Umbilical cord (tissue), 2 donors: ENCODE measurements around the gene TLCD3A. TPM values are rescaled to one million over a fixed set of nuclear protein-coding genes. Genes with fewer than 3 reads are reported as not detected.
A peak's percentile ranks its signal among the peaks of the same experiment; 100 is the strongest.
"Not testable (repeated sequence)": the region's sequence is repeated elsewhere in the genome, so short reads cannot be mapped to it uniquely, and the experiment has no call there.

Experiments used
- DNase-seq: peaks from one replicate; pipeline ENCODE4 v3.0.0-alpha.2; 2015; ENCODE audit warnings: low spot score
- total RNA-seq: library from RNA; depleted of rRNA; stranded (reverse); fragments of >200 nt; gene quantifications from one replicate; pipeline ENCODE4 v1.2.3, GENCODE V29; 2014; ENCODE audit warnings: low replicate concordance; ENCODE audit not compliant: insufficient read depth

Gene TLCD3A
- total RNA-seq, 1 donor from 2014 or later = 24.3 TPM

GRCh38 chr17:748604-749003, 16.2 kb downstream of the TLCD3A start:
- not testable (repeated sequence) for DNase-seq

- not testable (repeated sequence) for DNase-seq
Measured at GRCh38 chr17:749359-749758, 17.0 kb downstream of the TLCD3A start.

- DNase-seq = no peak
Measured at GRCh38 chr17:750431-751037, 18.1 kb downstream of the TLCD3A start.

- peak; percentile 38 for DNase-seq
Measured at GRCh38 chr17:751269-752001, 19.0 kb downstream of the TLCD3A start.

- peak; percentile 92 for DNase-seq
Measured at GRCh38 chr17:752002-752619, 19.7 kb downstream of the TLCD3A start, which contains the start of gene GEMIN4. Gene GEMIN4, minus strand, starts transcription at chr17:752264. Its CDS starts 122 bp downstream, at chr17:752142.

- DNase-seq = peak; percentile 85
Measured at GRCh38 chr17:752620-753219, 20.3 kb downstream of the TLCD3A start.

GRCh38 chr17:753418-753817, 21.0 kb downstream of the TLCD3A start:
- no peak for DNase-seq

- not testable (repeated sequence) for DNase-seq
Measured at GRCh38 chr17:755319-755961, 23.0 kb downstream of the TLCD3A start.

- peak; percentile 26 for DNase-seq
Measured at GRCh38 chr17:756010-756567, 23.7 kb downstream of the TLCD3A start.

GRCh38 chr17:759964-760363, 27.6 kb downstream of the TLCD3A start:
- no peak for DNase-seq

GRCh38 chr17:760371-760770, 28.0 kb downstream of the TLCD3A start:
- DNase-seq = no peak

GRCh38 chr17:767076-767475, 34.7 kb downstream of the TLCD3A start:
- no peak for DNase-seq

- no peak for DNase-seq
Measured at GRCh38 chr17:773016-773415, 40.6 kb downstream of the TLCD3A start.

GRCh38 chr17:773467-774312, 41.3 kb downstream of the TLCD3A start:
- DNase-seq = no peak

- no peak for DNase-seq
Measured at GRCh38 chr17:774313-774584, 41.9 kb downstream of the TLCD3A start.

- DNase-seq = no peak
Measured at GRCh38 chr17:778096-778495, 45.7 kb downstream of the TLCD3A start.

- peak; percentile 94 for DNase-seq
Measured at GRCh38 chr17:781805-782731, 49.7 kb downstream of the TLCD3A start, which contains the start of the genes GLOD4 and MRM3. Gene GLOD4, minus strand, starts transcription at chr17:782280. Its CDS starts 25 bp downstream, at chr17:782255. Gene MRM3, plus strand, starts transcription at chr17:782353. Its CDS starts 26 bp downstream, at chr17:782379.

- no peak for DNase-seq
Measured at GRCh38 chr17:784143-784542, 51.7 kb downstream of the TLCD3A start.

- not testable (repeated sequence) for DNase-seq
Measured at GRCh38 chr17:785901-786300, 53.5 kb downstream of the TLCD3A start.
